Mesenchymal stem cell (in vitro differentiated cells and primary cell): ENCODE results near the gene PPP1R14D.

ENCODE experiments used
- DNase-seq: peaks from one replicate; pipeline ENCODE4 v3.0.0-alpha.2; 2013
- H2AFZ ChIP-seq: one replicate; pipeline ENCODE4 v1.6.1; 2013; ENCODE audit warnings: low read depth, mild to moderate bottlenecking, control low read depth, inconsistent platforms, low read length, moderate library complexity
- H2AK5ac ChIP-seq: 2 replicates; pipeline ENCODE4 v1.6.1; 2013; ENCODE audit warnings: low read length, moderate library complexity, mild to moderate bottlenecking, inconsistent platforms; ENCODE audit not compliant: severe bottlenecking
- H2BK120ac ChIP-seq: one replicate; pipeline ENCODE4 v1.6.1; 2013; ENCODE audit warnings: low read depth, mild to moderate bottlenecking, inconsistent platforms, low read length, moderate library complexity
- H2BK12ac ChIP-seq, 2 experiments: one replicate each; pipeline ENCODE4 v1.6.1; 2013; ENCODE audit warnings: inconsistent platforms in 2 of 2, low read length in 2 of 2, mild to moderate bottlenecking in 2 of 2, moderate library complexity in 2 of 2, control low read depth in 1 of 2
- H2BK15ac ChIP-seq: one replicate; pipeline ENCODE4 v1.6.1; 2013; ENCODE audit warnings: mild to moderate bottlenecking, low read depth, inconsistent platforms; ENCODE audit not compliant: poor library complexity, severe bottlenecking
- H2BK5ac ChIP-seq: 2 replicates; pipeline ENCODE4 v1.6.1; 2013; ENCODE audit warnings: low read depth, mild to moderate bottlenecking, low read length, control low read depth, inconsistent platforms; ENCODE audit not compliant: poor library complexity, severe bottlenecking
- H3K14ac ChIP-seq, 2 experiments: one replicate each; pipeline ENCODE4 v1.6.1; 2013; ENCODE audit warnings: inconsistent platforms in 2 of 2, low read length in 2 of 2, control low read depth in 1 of 2, mild to moderate bottlenecking in 1 of 2, moderate library complexity in 1 of 2
- H3K18ac ChIP-seq, 2 experiments: one replicate each; pipeline ENCODE4 v1.6.1; 2013; ENCODE audit warnings: inconsistent platforms in 2 of 2, low read length in 2 of 2, control low read depth in 1 of 2, low read depth in 1 of 2, mild to moderate bottlenecking in 1 of 2
- H3K23ac ChIP-seq, 2 experiments: one replicate each; pipeline ENCODE4 v1.6.1; 2013; ENCODE audit warnings: inconsistent platforms in 2 of 2, low read length in 2 of 2, mild to moderate bottlenecking in 2 of 2, moderate library complexity in 2 of 2, control low read depth in 1 of 2
- H3K27ac ChIP-seq: 2 replicates; pipeline ENCODE4 v1.5.1; 2013; ENCODE audit warnings: mild to moderate bottlenecking, moderate library complexity, low read length, control low read depth, inconsistent platforms; ENCODE audit not compliant: poor library complexity, severe bottlenecking
- H3K27me3 ChIP-seq, 2 experiments: 2 replicates each; pipeline versions ENCODE4 v1.6.1 to v1.7.0; 2013; ENCODE audit warnings: low read length in 2 of 2, mild to moderate bottlenecking in 2 of 2, moderate library complexity in 2 of 2, control low read depth in 1 of 2, inconsistent platforms in 1 of 2; ENCODE audit not compliant: control insufficient read depth in 1 of 2, insufficient read depth in 1 of 2
- H3K36me3 ChIP-seq, 2 experiments: 2 replicates each; pipeline versions ENCODE4 v1.6.1 to v1.7.0; 2013; ENCODE audit warnings: low read length in 2 of 2, control low read depth in 1 of 2, inconsistent platforms in 1 of 2, low read depth in 1 of 2, mild to moderate bottlenecking in 1 of 2; ENCODE audit not compliant: insufficient read depth in 2 of 2, control insufficient read depth in 1 of 2
- H3K4ac ChIP-seq, 2 experiments: one replicate each; pipeline ENCODE4 v1.6.1; 2013; ENCODE audit warnings: inconsistent platforms in 2 of 2, low read length in 2 of 2, mild to moderate bottlenecking in 2 of 2, moderate library complexity in 2 of 2, control low read depth in 1 of 2, low read depth in 1 of 2
- H3K4me1 ChIP-seq: 2 replicates; pipeline ENCODE4 v1.6.1; 2013; ENCODE audit warnings: low read depth, low read length, control low read depth; ENCODE audit not compliant: control insufficient read depth, insufficient read depth
- H3K4me2 ChIP-seq: 2 replicates; pipeline ENCODE4 v1.6.1; 2013; ENCODE audit warnings: low read length, mild to moderate bottlenecking, inconsistent platforms; ENCODE audit not compliant: poor library complexity, severe bottlenecking
- H3K4me3 ChIP-seq, 2 experiments: 2 replicates each; pipeline versions ENCODE4 v1.5.1 to v1.7.0; 2013; ENCODE audit warnings: low read length in 2 of 2, mild to moderate bottlenecking in 2 of 2, control low read depth in 1 of 2, low read depth in 1 of 2; ENCODE audit not compliant: insufficient read depth in 1 of 2
- H3K79me1 ChIP-seq: replicated peaks from 2 replicates; pipeline ENCODE4 v1.6.1; 2013; ENCODE audit warnings: mild to moderate bottlenecking, control low read depth, low read length, inconsistent platforms; ENCODE audit not compliant: poor library complexity, severe bottlenecking
- H3K9ac ChIP-seq: 2 replicates; pipeline ENCODE4 v1.7.0; 2013; ENCODE audit warnings: mild to moderate bottlenecking, low read length, moderate library complexity
- H3K9me3 ChIP-seq: 2 replicates; pipeline ENCODE4 v1.7.0; 2013; ENCODE audit warnings: mild to moderate bottlenecking, low read length; ENCODE audit not compliant: control insufficient read depth
- H4K8ac ChIP-seq: one replicate; pipeline ENCODE4 v1.6.1; 2013; ENCODE audit warnings: inconsistent platforms, mild to moderate bottlenecking, low read length, moderate library complexity
- H4K91ac ChIP-seq: one replicate; pipeline ENCODE4 v1.6.1; 2013; ENCODE audit warnings: mild to moderate bottlenecking, low read length, inconsistent platforms
- WGBS: methylation state at CpG from one replicate; pipeline ENCODE4 v1.1.7; 2013; ENCODE audit warnings: mixed read lengths; 5-methylcytosine and 5-hydroxymethylcytosine counted together

The PPP1R14D gene

DNA sequence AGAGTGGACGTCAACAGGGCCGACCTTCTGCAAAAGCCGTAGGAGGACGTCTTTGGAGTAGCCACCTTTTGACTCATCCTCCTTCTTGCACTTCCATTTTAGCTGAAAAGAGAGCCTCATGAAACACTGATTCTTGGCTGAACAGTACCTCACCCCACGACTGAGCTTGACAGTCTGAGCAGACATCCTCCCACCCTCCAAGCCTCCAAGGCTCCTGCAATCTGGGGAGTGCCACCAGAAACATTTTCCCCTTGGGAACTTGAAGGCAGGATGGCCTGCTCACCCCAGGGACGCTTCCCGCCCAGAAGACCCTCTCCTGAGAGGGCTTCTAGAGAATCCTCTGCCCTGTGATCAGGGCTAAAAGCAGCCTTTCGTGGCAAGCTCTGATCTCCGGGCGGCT, 53.5 kb downstream of the PPP1R14D start:
- H4K91ac ChIP-seq: no peak overlapping the region

GRCh38 chr15:40773902-40774301, 54.6 kb downstream of the PPP1R14D start:
- no peak overlapping the region for H3K4me3 ChIP-seq
- H3K4me1 ChIP-seq: peaks cover 40% of the 10 kb centered on the region
- no peak overlapping the region for H3K23ac ChIP-seq
- no peak overlapping the region for H2AK5ac ChIP-seq
- H3K27ac ChIP-seq: no peak overlapping the region
- no peak overlapping the region for H3K4me2 ChIP-seq
- no peak overlapping the region for H3K9ac ChIP-seq
- no peaks in the 10 kb centered on the region for H3K27me3 ChIP-seq
- H3K9me3 ChIP-seq: no peaks in the 10 kb centered on the region
- no peak overlapping the region for H3K14ac ChIP-seq
- no peak overlapping the region for H3K18ac ChIP-seq
- no peak overlapping the region for H2BK5ac ChIP-seq
- no peak overlapping the region for H2BK12ac ChIP-seq
- H4K8ac ChIP-seq: no peak overlapping the region
- no peak overlapping the region for H2BK120ac ChIP-seq
- H3K4ac ChIP-seq: no peak overlapping the region
- H3K79me1 ChIP-seq: no peaks in the 10 kb centered on the region
- 97% methylated on average over 3 of the region's 6 CpGs for WGBS
- no peak overlapping the region for H4K91ac ChIP-seq
- no peak for DNase-seq
- H2BK15ac ChIP-seq: no peak overlapping the region
- H3K36me3 ChIP-seq: peaks cover 61 to 67% of the 10 kb centered on the region in 2 experiments
- no peak overlapping the region for H2AFZ ChIP-seq

More for the DNA sequence above, 53.5 kb downstream of the PPP1R14D start:
- Histone ChIP-seq H3K9me3 (no peaks in the 10 kb centered on the region), H3K4me3 (no peak overlapping the region), H3K36me3 (peaks cover 70 to 78% of the 10 kb centered on the region in 2 experiments), H3K79me1 (peaks cover 10% of the 10 kb centered on the region), H2AFZ (no peak overlapping the region), H3K14ac (no peak overlapping the region), H3K23ac (no peak overlapping the region), H2BK12ac (no peak overlapping the region), H3K9ac (no peak overlapping the region), H2BK120ac (no peak overlapping the region), H3K27ac (no peak overlapping the region), H3K4me2 (no peak overlapping the region), H3K18ac (no peak overlapping the region), H2AK5ac (no peak overlapping the region), H4K8ac (no peak overlapping the region), H2BK15ac (no peak overlapping the region), H2BK5ac (no peak overlapping the region), H3K27me3 (no peaks in the 10 kb centered on the region), H3K4me1 (peaks cover 29% of the 10 kb centered on the region), H3K4ac (no peak overlapping the region)
- no peak for DNase-seq
- 95% methylated on average over 10 of the region's 10 CpGs for WGBS

- Histone ChIP-seq H2BK12ac (no peak overlapping the region), H3K4ac (no peak overlapping the region), H3K4me1 (peaks cover 44% of the 10 kb centered on the region), H3K27ac (no peak overlapping the region), H3K4me2 (no peak overlapping the region), H4K91ac (no peak overlapping the region), H3K9ac (no peak overlapping the region), H2AK5ac (no peak overlapping the region), H3K18ac (no peak overlapping the region), H2BK15ac (no peak overlapping the region), H3K23ac (no peak overlapping the region), H4K8ac (no peak overlapping the region), H3K14ac (no peak overlapping the region), H2BK120ac (no peak overlapping the region), H2BK5ac (no peak overlapping the region), H3K79me1 (no peaks in the 10 kb centered on the region), H3K36me3 (peaks cover 62 to 67% of the 10 kb centered on the region in 2 experiments), H3K4me3 (no peak overlapping the region), H3K9me3 (no peaks in the 10 kb centered on the region), H3K27me3 (no peaks in the 10 kb centered on the region), H2AFZ (no peak overlapping the region)
- DNase-seq: no peak
- 97% methylated on average over 8 of the region's 8 CpGs for WGBS
Observed at GRCh38 chr15:40773496-40773895, 55.0 kb downstream of the PPP1R14D start.

DNA sequence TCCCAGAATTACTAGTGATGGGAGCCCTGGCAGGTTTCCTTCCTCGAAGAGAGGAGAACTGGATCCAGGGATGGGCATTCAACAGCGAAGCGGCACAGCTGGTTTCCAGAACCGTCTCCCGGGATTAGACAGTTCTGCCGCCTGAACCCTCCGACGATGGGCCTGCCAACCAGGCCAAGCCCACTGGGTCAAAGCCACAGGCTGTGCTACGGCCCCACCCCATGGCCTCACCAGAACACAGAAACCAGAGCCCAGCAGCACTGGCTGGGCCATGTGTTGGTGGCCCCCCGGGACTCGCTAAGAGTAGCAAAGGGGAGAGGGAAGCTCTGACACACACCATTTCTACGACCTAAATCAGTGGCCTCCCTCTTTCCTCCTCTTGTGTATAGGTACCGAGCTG, 56.5 kb downstream of the PPP1R14D start:
- Histone ChIP-seq H3K23ac (no peak overlapping the region), H3K27ac (no peak overlapping the region), H4K91ac (no peak overlapping the region), H3K4me2 (no peak overlapping the region), H2BK12ac (no peak overlapping the region), H3K4ac (no peak overlapping the region), H4K8ac (no peak overlapping the region), H3K14ac (no peak overlapping the region), H3K9me3 (no peaks in the 10 kb centered on the region), H3K36me3 (peaks cover 59 to 73% of the 10 kb centered on the region in 2 experiments), H2AK5ac (no peak overlapping the region), H3K27me3 (no peaks in the 10 kb centered on the region), H2AFZ (no peak overlapping the region), H2BK15ac (no peak overlapping the region), H2BK5ac (no peak overlapping the region), H3K18ac (no peak overlapping the region), H3K4me3 (no peak overlapping the region), H3K9ac (no peak overlapping the region), H3K4me1 (peaks cover 58% of the 10 kb centered on the region), H3K79me1 (peaks cover 3% of the 10 kb centered on the region), H2BK120ac (no peak overlapping the region)
- DNase-seq: no peak
- 96% methylated on average over 11 of the region's 13 CpGs for whole genome bisulfite sequencing
